ENCODE data around the gene CADPS.

The CADPS gene

GRCh38 chr3:62521464-62522105, 353.6 kb downstream of the CADPS start:
- Histone ChIP-seq H3K4me1 (ENCODE audit: control insufficient read depth in 1 of 2, insufficient read depth in 2 of 2, low read length in 2 of 2) (no peaks in the 10 kb centered on the region), H3K27me3 (ENCODE audit: control insufficient read depth in 1 of 2, insufficient read depth in 2 of 2, low read length in 2 of 2) (no peaks in the 10 kb centered on the region)

GRCh38 chr3:62503516-62503915, 371.7 kb downstream of the CADPS start:
- H3K4me3 ChIP-seq (ENCODE audit: low read depth in 1 of 2, low read length in 2 of 2): no peak overlapping the region
- no peaks in the 10 kb centered on the region for H3K4me1 ChIP-seq (ENCODE audit: control insufficient read depth in 1 of 2, insufficient read depth in 2 of 2, low read length in 2 of 2)
- H3K9me3 ChIP-seq (ENCODE audit: control insufficient read depth in 1 of 2, low read length in 2 of 2): no peaks in the 10 kb centered on the region
- no peaks in the 10 kb centered on the region for H3K36me3 ChIP-seq (ENCODE audit: control insufficient read depth in 1 of 2, insufficient read depth in 2 of 2, low read length in 2 of 2)
- H3K27me3 ChIP-seq (ENCODE audit: control insufficient read depth in 1 of 2, insufficient read depth in 2 of 2, low read length in 2 of 2): no peaks in the 10 kb centered on the region
- no peak overlapping the region for H3K27ac ChIP-seq (ENCODE audit: low read depth, low read length)
- H3K9ac ChIP-seq (ENCODE audit: low read depth in 1 of 2, low read length in 2 of 2): no peak overlapping the region

More at GRCh38 chr3:62521464-62522105, 353.6 kb downstream of the CADPS start:
- no peaks in the 10 kb centered on the region for H3K9me3 ChIP-seq (ENCODE audit: control insufficient read depth in 1 of 2, low read length in 2 of 2)
- no peaks in the 10 kb centered on the region for H3K36me3 ChIP-seq (ENCODE audit: control insufficient read depth in 1 of 2, insufficient read depth in 2 of 2, low read length in 2 of 2)
- H3K9ac ChIP-seq (ENCODE audit: low read depth in 1 of 2, low read length in 2 of 2): no peak overlapping the region
- no peak overlapping the region for H3K4me3 ChIP-seq (ENCODE audit: low read depth in 1 of 2, low read length in 2 of 2)
- H3K27ac ChIP-seq (ENCODE audit: low read depth, low read length): no peak overlapping the region

GRCh38 chr3:62502315-62503300, 372.6 kb downstream of the CADPS start:
- H3K9me3 ChIP-seq (ENCODE audit: control insufficient read depth in 1 of 2, low read length in 2 of 2): no peaks in the 10 kb centered on the region
- H3K27ac ChIP-seq (ENCODE audit: low read depth, low read length): no peak overlapping the region
- no peaks in the 10 kb centered on the region for H3K27me3 ChIP-seq (ENCODE audit: control insufficient read depth in 1 of 2, insufficient read depth in 2 of 2, low read length in 2 of 2)
- no peaks in the 10 kb centered on the region for H3K36me3 ChIP-seq (ENCODE audit: control insufficient read depth in 1 of 2, insufficient read depth in 2 of 2, low read length in 2 of 2)
- H3K4me3 ChIP-seq (ENCODE audit: low read depth in 1 of 2, low read length in 2 of 2): no peak overlapping the region
- no peak overlapping the region for H3K9ac ChIP-seq (ENCODE audit: low read depth in 1 of 2, low read length in 2 of 2)
- H3K4me1 ChIP-seq (ENCODE audit: control insufficient read depth in 1 of 2, insufficient read depth in 2 of 2, low read length in 2 of 2): no peaks in the 10 kb centered on the region

- H3K27ac ChIP-seq (ENCODE audit: low read depth, low read length): no peak overlapping the region
- H3K9ac ChIP-seq (ENCODE audit: low read depth in 1 of 2, low read length in 2 of 2): no peak overlapping the region
- no peaks in the 10 kb centered on the region for H3K9me3 ChIP-seq (ENCODE audit: control insufficient read depth in 1 of 2, low read length in 2 of 2)
- no peaks in the 10 kb centered on the region for H3K27me3 ChIP-seq (ENCODE audit: control insufficient read depth in 1 of 2, insufficient read depth in 2 of 2, low read length in 2 of 2)
- no peak overlapping the region for H3K4me3 ChIP-seq (ENCODE audit: low read depth in 1 of 2, low read length in 2 of 2)
- no peaks in the 10 kb centered on the region for H3K36me3 ChIP-seq (ENCODE audit: control insufficient read depth in 1 of 2, insufficient read depth in 2 of 2, low read length in 2 of 2)
- H3K4me1 ChIP-seq (ENCODE audit: control insufficient read depth in 1 of 2, insufficient read depth in 2 of 2, low read length in 2 of 2): no peaks in the 10 kb centered on the region
These were observed 373.9 kb downstream of the CADPS start for GRCh38 chr3:62501289-62501668.

GRCh38 chr3:62500556-62501288, 374.5 kb downstream of the CADPS start:
- H3K4me3 ChIP-seq (ENCODE audit: low read depth in 1 of 2, low read length in 2 of 2): no peak overlapping the region
- no peak overlapping the region for H3K27ac ChIP-seq (ENCODE audit: low read depth, low read length)
- no peaks in the 10 kb centered on the region for H3K36me3 ChIP-seq (ENCODE audit: control insufficient read depth in 1 of 2, insufficient read depth in 2 of 2, low read length in 2 of 2)
- no peaks in the 10 kb centered on the region for H3K9me3 ChIP-seq (ENCODE audit: control insufficient read depth in 1 of 2, low read length in 2 of 2)
- no peak overlapping the region for H3K9ac ChIP-seq (ENCODE audit: low read depth in 1 of 2, low read length in 2 of 2)
- H3K4me1 ChIP-seq (ENCODE audit: control insufficient read depth in 1 of 2, insufficient read depth in 2 of 2, low read length in 2 of 2): no peaks in the 10 kb centered on the region
- H3K27me3 ChIP-seq (ENCODE audit: control insufficient read depth in 1 of 2, insufficient read depth in 2 of 2, low read length in 2 of 2): no peaks in the 10 kb centered on the region

GRCh38 chr3:62497156-62497555, 378.1 kb downstream of the CADPS start:
- Histone ChIP-seq H3K9ac (ENCODE audit: low read depth in 1 of 2, low read length in 2 of 2) (no peak overlapping the region), H3K9me3 (ENCODE audit: control insufficient read depth in 1 of 2, low read length in 2 of 2) (no peaks in the 10 kb centered on the region), H3K4me1 (ENCODE audit: control insufficient read depth in 1 of 2, insufficient read depth in 2 of 2, low read length in 2 of 2) (no peaks in the 10 kb centered on the region), H3K27me3 (ENCODE audit: control insufficient read depth in 1 of 2, insufficient read depth in 2 of 2, low read length in 2 of 2) (no peaks in the 10 kb centered on the region), H3K4me3 (ENCODE audit: low read depth in 1 of 2, low read length in 2 of 2) (no peak overlapping the region), H3K36me3 (ENCODE audit: control insufficient read depth in 1 of 2, insufficient read depth in 2 of 2, low read length in 2 of 2) (no peaks in the 10 kb centered on the region), H3K27ac (ENCODE audit: low read depth, low read length) (no peak overlapping the region)

GRCh38 chr3:62496503-62496902, 378.7 kb downstream of the CADPS start:
- Histone ChIP-seq H3K4me3 (ENCODE audit: low read depth in 1 of 2, low read length in 2 of 2) (no peak overlapping the region), H3K9ac (ENCODE audit: low read depth in 1 of 2, low read length in 2 of 2) (no peak overlapping the region), H3K27me3 (ENCODE audit: control insufficient read depth in 1 of 2, insufficient read depth in 2 of 2, low read length in 2 of 2) (no peaks in the 10 kb centered on the region), H3K9me3 (ENCODE audit: control insufficient read depth in 1 of 2, low read length in 2 of 2) (no peaks in the 10 kb centered on the region), H3K27ac (ENCODE audit: low read depth, low read length) (no peak overlapping the region), H3K4me1 (ENCODE audit: control insufficient read depth in 1 of 2, insufficient read depth in 2 of 2, low read length in 2 of 2) (no peaks in the 10 kb centered on the region), H3K36me3 (ENCODE audit: control insufficient read depth in 1 of 2, insufficient read depth in 2 of 2, low read length in 2 of 2) (no peaks in the 10 kb centered on the region)

- no peak overlapping the region for H3K9ac ChIP-seq (ENCODE audit: low read depth in 1 of 2, low read length in 2 of 2)
- no peaks in the 10 kb centered on the region for H3K36me3 ChIP-seq (ENCODE audit: control insufficient read depth in 1 of 2, insufficient read depth in 2 of 2, low read length in 2 of 2)
- H3K4me1 ChIP-seq (ENCODE audit: control insufficient read depth in 1 of 2, insufficient read depth in 2 of 2, low read length in 2 of 2): no peaks in the 10 kb centered on the region
- H3K27me3 ChIP-seq (ENCODE audit: control insufficient read depth in 1 of 2, insufficient read depth in 2 of 2, low read length in 2 of 2): no peaks in the 10 kb centered on the region
- no peak overlapping the region for H3K27ac ChIP-seq (ENCODE audit: low read depth, low read length)
- H3K4me3 ChIP-seq (ENCODE audit: low read depth in 1 of 2, low read length in 2 of 2): no peak overlapping the region
- no peaks in the 10 kb centered on the region for H3K9me3 ChIP-seq (ENCODE audit: control insufficient read depth in 1 of 2, low read length in 2 of 2)
These were observed 382.0 kb downstream of the CADPS start for GRCh38 chr3:62493109-62493801.

GRCh38 chr3:62482961-62483360, 392.3 kb downstream of the CADPS start:
- no peak overlapping the region for H3K9ac ChIP-seq (ENCODE audit: low read depth in 1 of 2, low read length in 2 of 2)
- H3K4me3 ChIP-seq (ENCODE audit: low read depth in 1 of 2, low read length in 2 of 2): no peak overlapping the region
- H3K27ac ChIP-seq (ENCODE audit: low read depth, low read length): no peak overlapping the region
- H3K36me3 ChIP-seq (ENCODE audit: control insufficient read depth in 1 of 2, insufficient read depth in 2 of 2, low read length in 2 of 2): no peaks in the 10 kb centered on the region
- H3K9me3 ChIP-seq (ENCODE audit: control insufficient read depth in 1 of 2, low read length in 2 of 2): no peaks in the 10 kb centered on the region
- H3K4me1 ChIP-seq (ENCODE audit: control insufficient read depth in 1 of 2, insufficient read depth in 2 of 2, low read length in 2 of 2): no peaks in the 10 kb centered on the region
- no peaks in the 10 kb centered on the region for H3K27me3 ChIP-seq (ENCODE audit: control insufficient read depth in 1 of 2, insufficient read depth in 2 of 2, low read length in 2 of 2)

Measured in duodenal mucosa (tissue), 2 donors.